ENCODE data around the gene RPL28. TPM values are rescaled to one million over a fixed set of nuclear protein-coding genes. Genes with fewer than 3 reads are reported as not detected.

Gene RPL28
- total and polyA plus RNA-seq, 5 donors, result 656 to 1,015 (median 773) TPM

- WGBS, result 4% methylated on average over 33 of the region's 33 CpGs
- ATAC-seq, result no peak
- Histone ChIP-seq H3K4me3 (ENCODE audit: low read length) (peak overlapping the region; percentile 94), H3K9me3 (ENCODE audit: control insufficient read depth, low read length) (no peaks in the 10 kb centered on the region), H3K27ac (ENCODE audit: low read length) (peak overlapping the region; percentile 94), H3K4me1 (ENCODE audit: control insufficient read depth, insufficient read depth, low read length) (peaks cover 12% of the 10 kb centered on the region), H3K27me3 (ENCODE audit: control insufficient read depth, insufficient read depth) (no peaks in the 10 kb centered on the region)
- peak in 2 of 3 donors; percentile 47 to 55 for DNase-seq
- intact Hi-C loops (cut with DNase I), result loop anchor here in 1 of 4 donors (5.0 kb wide), 1 partner anchor 84 kb away; no protein-coding TSS in a partner anchor
Observed at GRCh38 chr19:55386493-55386971, 800 bp downstream of the RPL28 start.

GRCh38 chr19:55387736-55388497 lies 2.2 kb downstream of the RPL28 start:
- H3K4me3 ChIP-seq (ENCODE audit: low read length), result no peak overlapping the region
- no peak overlapping the region for H3K27ac ChIP-seq (ENCODE audit: low read length)
- ATAC-seq (no peak), DNase-seq (peak in 2 of 3 donors; percentile 48 to 55)
- no peaks in the 10 kb centered on the region for H3K27me3 ChIP-seq (ENCODE audit: control insufficient read depth, insufficient read depth)
- 82% methylated on average over 24 of the region's 24 CpGs for WGBS
- H3K9me3 ChIP-seq (ENCODE audit: control insufficient read depth, low read length), result no peaks in the 10 kb centered on the region
- peaks cover 12% of the 10 kb centered on the region for H3K4me1 ChIP-seq (ENCODE audit: control insufficient read depth, insufficient read depth, low read length)
- intact Hi-C loops (cut with DNase I), result loop anchor here in 1 of 4 donors (5.0 kb wide), 1 partner anchor 86 kb away; no protein-coding TSS in a partner anchor

- peak in 1 of 3 donors; percentile 38 for DNase-seq
- H3K27ac ChIP-seq (ENCODE audit: low read length), result no peak overlapping the region
- no peak for ATAC-seq
- WGBS, result 81% methylated on average over 21 of the region's 21 CpGs
- H3K4me1 ChIP-seq (ENCODE audit: control insufficient read depth, insufficient read depth, low read length), result peaks cover 12% of the 10 kb centered on the region
- H3K9me3 ChIP-seq (ENCODE audit: control insufficient read depth, low read length), result no peaks in the 10 kb centered on the region
- intact Hi-C loops (cut with DNase I), result loop anchor here in 1 of 4 donors (5.0 kb wide), 1 partner anchor 87 kb away; no protein-coding TSS in a partner anchor
- no peak overlapping the region for H3K4me3 ChIP-seq (ENCODE audit: low read length)
- H3K27me3 ChIP-seq (ENCODE audit: control insufficient read depth, insufficient read depth), result no peaks in the 10 kb centered on the region
Observed at GRCh38 chr19:55389386-55390317, 3.9 kb downstream of the RPL28 start.

- no peaks in the 10 kb centered on the region for H3K9me3 ChIP-seq (ENCODE audit: control insufficient read depth, low read length)
- no peaks in the 10 kb centered on the region for H3K27me3 ChIP-seq (ENCODE audit: control insufficient read depth, insufficient read depth)
- ATAC-seq, result no peak
- peaks cover 12% of the 10 kb centered on the region for H3K4me1 ChIP-seq (ENCODE audit: control insufficient read depth, insufficient read depth, low read length)
- peak in 1 of 3 donors; percentile 31 for DNase-seq
- intact Hi-C loops (cut with DNase I), result no loop called here
- WGBS, result 66% methylated on average over 7 of the region's 7 CpGs
- H3K27ac ChIP-seq (ENCODE audit: low read length), result no peak overlapping the region
- H3K4me3 ChIP-seq (ENCODE audit: low read length), result no peak overlapping the region
Observed at GRCh38 chr19:55390461-55390880, 4.7 kb downstream of the RPL28 start.

- no peaks in the 10 kb centered on the region for H3K9me3 ChIP-seq (ENCODE audit: control insufficient read depth, low read length)
- peak; percentile 28 to 63 (median 42) for DNase-seq
- 74% methylated on average over 12 of the region's 12 CpGs for WGBS
- intact Hi-C loops (cut with DNase I), result no loop called here
- H3K4me3 ChIP-seq (ENCODE audit: low read length), result no peak overlapping the region
- H3K27ac ChIP-seq (ENCODE audit: low read length), result no peak overlapping the region
- peaks cover 12% of the 10 kb centered on the region for H3K4me1 ChIP-seq (ENCODE audit: control insufficient read depth, insufficient read depth, low read length)
- H3K27me3 ChIP-seq (ENCODE audit: control insufficient read depth, insufficient read depth), result no peaks in the 10 kb centered on the region
- peak in 1 of 2 donors; percentile 5 for ATAC-seq
Observed at GRCh38 chr19:55391191-55391670, 5.5 kb downstream of the RPL28 start.

- 81% methylated on average over 18 of the region's 18 CpGs for WGBS
- H3K27ac ChIP-seq (ENCODE audit: low read length), result no peak overlapping the region
- H3K4me3 ChIP-seq (ENCODE audit: low read length), result no peak overlapping the region
- no peaks in the 10 kb centered on the region for H3K27me3 ChIP-seq (ENCODE audit: control insufficient read depth, insufficient read depth)
- DNase-seq (peak in 1 of 3 donors; percentile 14), ATAC-seq (no peak)
- intact Hi-C loops (cut with DNase I), result no loop called here
- H3K9me3 ChIP-seq (ENCODE audit: control insufficient read depth, low read length), result no peaks in the 10 kb centered on the region
- H3K4me1 ChIP-seq (ENCODE audit: control insufficient read depth, insufficient read depth, low read length), result peaks cover 12% of the 10 kb centered on the region
Observed at GRCh38 chr19:55391702-55392615, 6.2 kb downstream of the RPL28 start.

GRCh38 chr19:55392820-55393761 lies 7.4 kb downstream of the RPL28 start:
- Histone ChIP-seq H3K4me1 (ENCODE audit: control insufficient read depth, insufficient read depth, low read length) (peaks cover 5% of the 10 kb centered on the region), H3K27me3 (ENCODE audit: control insufficient read depth, insufficient read depth) (no peaks in the 10 kb centered on the region), H3K27ac (ENCODE audit: low read length) (no peak overlapping the region), H3K9me3 (ENCODE audit: control insufficient read depth, low read length) (no peaks in the 10 kb centered on the region), H3K4me3 (ENCODE audit: low read length) (no peak overlapping the region)
- ATAC-seq (no peak), DNase-seq (peak in 1 of 3 donors; percentile 38)
- 70% methylated on average over 18 of the region's 18 CpGs for WGBS
- intact Hi-C loops (cut with DNase I), result no loop called here

GRCh38 chr19:55398200-55398925 lies 12.6 kb downstream of the RPL28 start:
- no peaks in the 10 kb centered on the region for H3K9me3 ChIP-seq (ENCODE audit: control insufficient read depth, low read length)
- ATAC-seq (no peak), DNase-seq (peak in 1 of 3 donors; percentile 37)
- H3K27me3 ChIP-seq (ENCODE audit: control insufficient read depth, insufficient read depth), result no peaks in the 10 kb centered on the region
- intact Hi-C loops (cut with DNase I), result no loop called here
- H3K27ac ChIP-seq (ENCODE audit: low read length), result no peak overlapping the region
- H3K4me1 ChIP-seq (ENCODE audit: control insufficient read depth, insufficient read depth, low read length), result no peaks in the 10 kb centered on the region
- 84% methylated on average over 12 of the region's 12 CpGs for WGBS
- no peak overlapping the region for H3K4me3 ChIP-seq (ENCODE audit: low read length)
